ENCODE results near the gene MRPS24.
"Not testable (repeated sequence)": the region's sequence is repeated elsewhere in the genome, so short reads cannot be mapped to it uniquely, and the experiment has no call there.

The MRPS24 gene

GRCh38 chr7:43904533-43905208 is 35.4 kb upstream of the MRPS24 start:
- peak overlapping the region; percentile 0 for H3K27ac ChIP-seq (ENCODE audit: low read depth, low read length, poor library complexity, severe bottlenecking)
- 0 out of 2 replicates have a peak, but pooled peaks cover 4% of the 10 kb centered on the region for H3K36me3 ChIP-seq (ENCODE audit: insufficient read depth, low read length)
- peak overlapping the region; percentile 93 for H3K4me3 ChIP-seq (ENCODE audit: low read depth, low read length, poor library complexity, severe bottlenecking)
- TF ChIP-seq CTCF (IDR thresholded peaks at IDR 0.05; ENCODE audit: low read length): no peak
- H2AFZ ChIP-seq (ENCODE audit: low read length): no peak overlapping the region
- H3K9me2 ChIP-seq (ENCODE audit: low read depth, low read length): no peaks in the 10 kb centered on the region
- no peaks in the 10 kb centered on the region for H3K27me3 ChIP-seq (ENCODE audit: insufficient read depth, low read length)
- no peaks in the 10 kb centered on the region for H4K20me1 ChIP-seq (ENCODE audit: insufficient read depth, low read length)
- H3K79me2 ChIP-seq (ENCODE audit: insufficient read depth, low read length): peaks cover 52% of the 10 kb centered on the region
- peak overlapping the region; percentile 75 for H3K4me2 ChIP-seq (ENCODE audit: low read length)
- no peaks in the 10 kb centered on the region for H3K9me3 ChIP-seq (ENCODE audit: low read length)
- H3K4me1 ChIP-seq (ENCODE audit: insufficient read depth, low read length, severe bottlenecking): peaks cover 33% of the 10 kb centered on the region
- peak overlapping the region; percentile 90; the same call in 1 of the 2 replicates for H3K9ac ChIP-seq (ENCODE audit: low read length)
- peaks cover 3% of the 10 kb centered on the region; the same call in 1 of the 2 replicates for H3F3A ChIP-seq (ENCODE audit: insufficient read depth, low read length)

GRCh38 chr7:43902542-43903054 is 33.3 kb upstream of the MRPS24 start:
- no peaks in the 10 kb centered on the region for H3K9me3 ChIP-seq (ENCODE audit: low read length)
- no peak overlapping the region for H3K9ac ChIP-seq (ENCODE audit: low read length)
- H3K9me2 ChIP-seq (ENCODE audit: low read depth, low read length): no peaks in the 10 kb centered on the region
- no peak overlapping the region for H2AFZ ChIP-seq (ENCODE audit: low read length)
- H3K4me2 ChIP-seq (ENCODE audit: low read length): no peak overlapping the region
- peaks cover 4% of the 10 kb centered on the region; the same call in 1 of the 2 replicates for H3K36me3 ChIP-seq (ENCODE audit: insufficient read depth, low read length)
- 0 out of 2 replicates have a peak, but pooled peaks cover 4% of the 10 kb centered on the region for H3F3A ChIP-seq (ENCODE audit: insufficient read depth, low read length)
- no peak overlapping the region for H3K27ac ChIP-seq (ENCODE audit: low read depth, low read length, poor library complexity, severe bottlenecking)
- H4K20me1 ChIP-seq (ENCODE audit: insufficient read depth, low read length): no peaks in the 10 kb centered on the region
- no peak overlapping the region for H3K4me3 ChIP-seq (ENCODE audit: low read depth, low read length, poor library complexity, severe bottlenecking)
- TF ChIP-seq CTCF (IDR thresholded peaks at IDR 0.05; ENCODE audit: low read length): no peak
- no peak for TF ChIP-seq EZH2 (IDR thresholded peaks at IDR 0.05; ENCODE audit: borderline replicate concordance, low read length)
- peaks cover 33% of the 10 kb centered on the region for H3K4me1 ChIP-seq (ENCODE audit: insufficient read depth, low read length, severe bottlenecking)
- peaks cover 67% of the 10 kb centered on the region for H3K79me2 ChIP-seq (ENCODE audit: insufficient read depth, low read length)
- H3K27me3 ChIP-seq (ENCODE audit: insufficient read depth, low read length): no peaks in the 10 kb centered on the region

GRCh38 chr7:43898571-43898970 is 29.3 kb upstream of the MRPS24 start:
- not testable (repeated sequence) for H3K4me3 ChIP-seq (ENCODE audit: low read depth, low read length, poor library complexity, severe bottlenecking); H4K20me1 ChIP-seq (ENCODE audit: insufficient read depth, low read length); H3K4me2 ChIP-seq (ENCODE audit: low read length); H3K27me3 ChIP-seq (ENCODE audit: insufficient read depth, low read length); H3F3A ChIP-seq (ENCODE audit: insufficient read depth, low read length); H3K9me3 ChIP-seq (ENCODE audit: low read length); H3K9me2 ChIP-seq (ENCODE audit: low read depth, low read length); H3K4me1 ChIP-seq (ENCODE audit: insufficient read depth, low read length, severe bottlenecking); H2AFZ ChIP-seq (ENCODE audit: low read length); H3K9ac ChIP-seq (ENCODE audit: low read length)
- Histone ChIP-seq H3K79me2 (ENCODE audit: insufficient read depth, low read length) (peaks cover 73% of the 10 kb centered on the region), H3K36me3 (ENCODE audit: insufficient read depth, low read length) (peaks cover 11% of the 10 kb centered on the region; the same call in 1 of the 2 replicates), H3K27ac (ENCODE audit: low read depth, low read length, poor library complexity, severe bottlenecking) (peak overlapping the region; percentile 15)

All from OCI-LY1 (cell line).